Measurements from ENCODE around the gene ZBTB37.
"Not testable (repeated sequence)": the region's sequence is repeated elsewhere in the genome, so short reads cannot be mapped to it uniquely, and the experiment has no call there.

Gene ZBTB37

GRCh38 chr1:173866413-173867115 is 1.6 kb upstream of the ZBTB37 start:
- no peak for DNase-seq

GRCh38 chr1:173867141-173867752 is 933 bp upstream of the ZBTB37 start:
- DNase-seq: no peak

DNA sequence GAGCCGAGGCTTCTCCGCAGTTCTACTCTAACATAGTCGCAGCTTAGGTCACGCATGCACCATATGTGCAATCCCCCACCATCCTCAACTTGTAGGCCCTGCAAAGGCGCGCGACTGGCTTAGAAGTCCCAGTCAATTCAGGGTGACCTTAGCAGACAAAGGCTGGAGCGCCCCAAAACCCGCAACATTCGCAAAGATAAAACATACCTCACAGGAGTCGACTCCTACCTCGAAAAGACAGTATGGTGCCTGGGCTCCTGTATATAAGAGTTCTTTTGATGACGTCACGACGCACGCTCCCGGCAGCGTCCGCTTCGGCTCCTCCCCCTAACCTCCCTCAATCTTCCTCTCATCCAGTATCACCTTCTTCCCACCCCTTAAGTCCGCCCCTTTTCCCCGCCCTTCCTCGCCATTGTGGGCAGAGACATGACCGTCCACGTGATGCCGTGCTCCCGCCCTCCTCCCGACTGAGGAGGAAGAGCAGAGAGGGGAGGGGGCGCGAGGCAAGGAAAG is 371 bp upstream of the ZBTB37 start, which contains the start of gene GAS5:
Gene GAS5, minus strand, starts transcription at position 237 of the 513 bp plus-strand sequence.
- peak; percentile 99 for DNase-seq

GRCh38 chr1:173869021-173869359 is 810 bp downstream of the ZBTB37 start:
- no peak for DNase-seq

DNA sequence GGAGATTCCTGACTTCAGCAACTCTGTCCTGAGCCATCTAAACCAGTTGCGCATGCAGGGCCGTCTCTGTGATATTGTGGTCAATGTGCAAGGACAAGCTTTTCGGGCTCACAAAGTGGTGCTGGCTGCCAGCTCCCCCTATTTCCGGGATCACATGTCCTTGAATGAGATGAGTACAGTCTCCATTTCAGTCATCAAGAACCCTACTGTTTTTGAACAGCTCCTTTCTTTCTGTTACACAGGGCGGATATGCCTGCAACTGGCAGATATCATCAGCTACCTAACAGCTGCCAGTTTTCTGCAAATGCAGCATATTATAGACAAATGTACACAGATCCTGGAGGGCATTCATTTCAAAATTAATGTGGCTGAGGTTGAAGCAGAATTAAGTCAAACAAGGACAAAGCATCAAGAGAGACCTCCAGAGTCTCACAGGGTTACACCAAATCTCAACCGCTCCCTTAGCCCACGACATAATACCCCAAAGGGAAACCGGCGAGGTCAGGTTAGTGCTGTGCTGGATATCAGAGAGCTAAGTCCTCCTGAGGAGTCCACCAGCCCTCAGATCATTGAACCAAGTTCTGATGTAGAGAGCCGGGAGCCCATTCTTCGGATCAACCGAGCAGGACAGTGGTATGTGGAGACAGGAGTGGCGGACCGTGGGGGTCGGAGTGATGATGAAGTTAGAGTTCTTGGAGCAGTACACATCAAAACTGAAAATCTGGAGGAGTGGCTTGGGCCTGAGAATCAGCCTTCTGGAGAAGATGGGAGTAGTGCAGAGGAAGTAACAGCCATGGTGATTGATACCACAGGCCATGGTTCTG is 2.3 kb downstream of the ZBTB37 start:
- no peak for DNase-seq

- no peak for DNase-seq
Measured at GRCh38 chr1:173871091-173871490, 2.9 kb downstream of the ZBTB37 start.

GRCh38 chr1:173871500-173871899 is 3.3 kb downstream of the ZBTB37 start:
- no peak for DNase-seq

DNA sequence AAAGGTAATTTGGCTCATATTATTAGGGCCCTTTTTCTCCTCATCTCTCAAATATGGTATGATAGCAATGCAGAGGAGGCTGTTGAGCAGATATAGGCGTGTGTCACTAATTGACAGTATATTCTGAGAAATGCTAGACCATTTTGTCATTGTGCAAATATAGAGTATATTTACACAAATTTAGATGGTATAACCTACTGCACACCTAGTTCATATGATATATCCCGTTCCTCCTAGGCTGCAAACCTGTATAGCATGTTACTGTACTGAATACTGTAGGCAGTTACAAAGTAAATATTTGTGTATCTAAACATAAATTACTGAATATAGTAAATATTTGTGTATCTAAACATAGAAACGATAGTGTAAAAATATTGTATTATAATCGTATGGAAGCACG is 8.6 kb downstream of the ZBTB37 start:
- DNase-seq: no peak

DNA sequence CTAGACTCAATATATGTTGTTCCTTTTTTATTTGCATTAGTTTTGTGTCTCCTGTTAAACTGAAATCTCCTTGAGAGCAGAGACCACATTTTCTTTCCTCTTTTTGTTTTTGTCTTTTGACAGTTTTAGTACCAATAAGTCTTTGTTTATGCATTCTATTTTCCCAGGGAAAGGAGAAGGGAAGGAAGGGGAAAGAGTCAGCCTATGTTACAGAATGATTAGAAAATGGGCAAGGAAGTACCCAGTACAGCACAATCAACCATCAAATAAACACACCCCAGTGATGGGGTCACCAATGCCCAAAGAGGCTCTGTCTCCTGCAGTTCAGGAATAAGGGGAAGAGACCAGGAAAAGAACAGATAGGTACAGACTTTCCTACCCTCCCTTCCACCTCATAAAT is 10.1 kb downstream of the ZBTB37 start:
- DNase-seq: no peak

GRCh38 chr1:173881117-173881516 is 12.9 kb downstream of the ZBTB37 start:
- DNase-seq: not testable (repeated sequence)

DNA sequence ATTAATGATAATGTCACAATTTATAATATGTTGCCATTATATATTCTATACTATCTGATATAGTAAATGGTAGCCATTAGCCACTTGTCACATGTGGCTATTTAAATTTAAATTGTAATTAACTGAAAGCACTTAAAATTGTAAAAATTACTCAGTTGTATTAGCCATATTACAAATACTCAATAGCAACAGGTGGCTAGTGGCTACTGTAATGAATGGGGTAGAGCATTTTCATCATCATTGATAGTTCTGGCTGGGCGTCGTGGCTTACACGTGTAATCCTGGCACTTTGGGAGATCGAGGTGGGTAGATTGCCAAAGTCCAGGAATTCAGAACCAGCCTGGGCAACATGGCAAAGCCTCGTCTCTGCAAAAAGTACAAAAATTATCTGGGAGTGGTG is 16.5 kb downstream of the ZBTB37 start:
- no peak for DNase-seq

- no peak for DNase-seq
Measured at GRCh38 chr1:173886746-173887611, 18.8 kb downstream of the ZBTB37 start.

- DNase-seq: no peak
Measured at GRCh38 chr1:173887627-173888026, 19.4 kb downstream of the ZBTB37 start.

DNA sequence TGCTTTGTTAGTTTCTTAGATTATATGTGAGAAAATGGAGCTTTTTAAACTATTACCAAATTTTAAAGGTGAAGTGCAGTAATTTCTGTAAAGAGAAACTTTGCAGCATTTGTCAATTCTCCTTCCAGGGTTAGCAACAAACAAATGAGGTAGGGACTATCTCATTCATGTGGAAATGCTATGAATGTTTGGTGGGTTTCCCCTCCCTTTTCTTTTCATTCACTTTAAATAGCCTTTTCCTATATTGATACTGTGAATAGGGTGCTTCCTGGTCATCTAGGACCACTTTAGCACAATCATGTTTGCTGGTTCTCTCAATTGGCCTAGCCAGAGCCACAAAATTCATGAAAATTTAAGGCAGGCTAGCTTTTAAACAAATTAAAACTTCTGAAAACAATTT is 20.6 kb downstream of the ZBTB37 start:
- DNase-seq: no peak

GRCh38 chr1:173889885-173890284 is 21.7 kb downstream of the ZBTB37 start:
- no peak for DNase-seq

GRCh38 chr1:173893611-173894010 is 25.4 kb downstream of the ZBTB37 start:
- DNase-seq: no peak

DNA sequence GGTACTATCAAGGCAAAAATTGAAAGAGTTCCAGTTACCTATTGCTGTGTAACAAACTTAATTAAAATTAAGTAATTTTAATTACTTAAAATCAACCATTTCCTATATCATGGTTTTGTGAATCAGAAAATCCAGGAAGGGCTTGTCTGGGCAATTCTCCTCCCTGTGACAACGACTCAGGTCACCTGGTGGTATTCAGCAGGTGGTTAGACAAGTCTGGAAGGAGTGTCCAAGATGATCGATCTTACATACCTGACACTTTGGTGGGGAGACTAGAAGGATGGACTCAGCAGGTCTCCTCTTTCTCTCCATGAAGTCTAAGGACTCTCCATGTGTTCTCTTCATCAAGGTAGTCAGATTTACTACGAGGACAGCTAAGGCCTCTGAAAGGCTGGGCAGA is 26.0 kb downstream of the ZBTB37 start:
- DNase-seq: no peak

DNA sequence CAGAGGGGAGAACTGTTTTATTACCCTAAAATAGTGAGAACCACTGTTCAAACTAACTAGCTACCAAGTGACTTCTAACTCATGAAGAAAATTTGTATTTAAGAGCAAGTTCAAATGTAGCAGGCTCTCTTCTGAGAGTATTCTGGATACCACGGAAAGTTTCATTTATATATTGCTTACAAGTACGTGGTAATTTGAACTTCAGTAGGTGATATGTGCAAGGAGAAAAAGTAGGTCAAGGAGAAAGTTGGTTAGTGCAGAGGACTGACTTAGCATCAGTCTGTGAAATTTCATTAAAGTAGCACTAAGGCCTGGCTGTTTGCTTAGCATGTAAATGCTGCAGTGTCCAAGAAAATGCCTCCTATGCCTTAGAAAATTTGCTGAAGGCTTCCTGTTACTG is 32.2 kb downstream of the ZBTB37 start:
- DNase-seq: no peak

- DNase-seq: no peak
Measured at GRCh38 chr1:173900992-173901391, 32.8 kb downstream of the ZBTB37 start.

GRCh38 chr1:173903827-173904531 is 35.8 kb downstream of the ZBTB37 start:
- DNase-seq: no peak

- no peak for DNase-seq
Measured at GRCh38 chr1:173913111-173913510, 44.9 kb downstream of the ZBTB37 start.

DNA sequence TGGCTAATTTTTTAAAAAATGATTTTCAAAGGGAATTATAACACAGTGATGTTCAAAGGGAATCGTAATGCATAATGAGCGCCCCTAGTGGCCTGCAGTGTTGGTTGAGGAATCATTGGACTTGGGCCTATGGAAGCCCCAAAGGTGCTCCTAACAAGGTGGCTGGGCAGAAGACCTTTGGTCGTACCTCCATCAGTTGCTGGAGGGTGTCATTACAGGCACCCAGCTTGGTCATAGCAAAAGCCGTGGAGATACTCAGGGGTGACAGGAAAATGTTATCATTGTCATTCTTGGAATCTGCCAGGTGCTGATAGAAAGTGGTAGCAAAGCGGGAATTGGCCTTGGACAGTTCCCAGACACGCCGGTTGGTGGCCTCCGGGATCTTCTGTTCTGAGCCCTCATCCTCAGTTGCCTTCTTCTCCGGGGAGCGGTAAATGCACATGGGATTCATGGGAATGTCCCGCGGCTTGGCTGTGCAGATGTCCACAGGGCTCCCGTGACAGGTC is 46.2 kb downstream of the ZBTB37 start:
- DNase-seq: no peak
